Mesothelial cell of epicardium (in vitro differentiated cells): Measurements from ENCODE around the gene NCK2. TPM values are rescaled to one million over a fixed set of nuclear protein-coding genes. Genes with fewer than 3 reads are reported as not detected.

Experiments
- DNase-seq, 2 experiments: peaks; one replicate each; pipeline ENCODE4 v3.0.0; 2021; ENCODE audit warnings: low spot score in 2 of 2; ENCODE audit not compliant: unreplicated experiment in 2 of 2
- H3K27ac Mint-ChIP-seq: 2 replicates; pipeline ENCODE4 v1.8.0; 2021; ENCODE audit warnings: mixed read lengths
- H3K27me3 Mint-ChIP-seq: 2 replicates; pipeline ENCODE4 v1.8.0; 2021; ENCODE audit warnings: low read depth, mixed read lengths
- H3K36me3 Mint-ChIP-seq: 2 replicates; pipeline ENCODE4 v1.8.0; 2021; ENCODE audit warnings: mixed read lengths
- H3K4me1 Mint-ChIP-seq: 2 replicates; pipeline ENCODE4 v1.8.0; 2021; ENCODE audit warnings: mixed read lengths
- H3K4me3 Mint-ChIP-seq: 2 replicates; pipeline ENCODE4 v1.8.0; 2021; ENCODE audit warnings: mild to moderate bottlenecking, moderate library complexity, mixed read lengths
- H3K9me3 Mint-ChIP-seq: 2 replicates; pipeline ENCODE4 v1.8.0; 2021; ENCODE audit warnings: mixed read lengths
- total RNA-seq: library from RNA; stranded (reverse); gene quantifications from 3 replicates; pipeline ENCODE4 v1.2.1, GENCODE V29; 2021
- TF ChIP-seq, protein P1 (sequence below): fragments of 200-600 bp; sonication (generic); IDR thresholded peaks from one replicate; pipeline ENCODE4 v1.5.0; 2021; ENCODE audit warnings: antibody characterized with exemption; ENCODE audit not compliant: unreplicated experiment

Gene NCK2
- total RNA-seq, 1 donor from 2014 or later = 59.5 TPM

DNA sequence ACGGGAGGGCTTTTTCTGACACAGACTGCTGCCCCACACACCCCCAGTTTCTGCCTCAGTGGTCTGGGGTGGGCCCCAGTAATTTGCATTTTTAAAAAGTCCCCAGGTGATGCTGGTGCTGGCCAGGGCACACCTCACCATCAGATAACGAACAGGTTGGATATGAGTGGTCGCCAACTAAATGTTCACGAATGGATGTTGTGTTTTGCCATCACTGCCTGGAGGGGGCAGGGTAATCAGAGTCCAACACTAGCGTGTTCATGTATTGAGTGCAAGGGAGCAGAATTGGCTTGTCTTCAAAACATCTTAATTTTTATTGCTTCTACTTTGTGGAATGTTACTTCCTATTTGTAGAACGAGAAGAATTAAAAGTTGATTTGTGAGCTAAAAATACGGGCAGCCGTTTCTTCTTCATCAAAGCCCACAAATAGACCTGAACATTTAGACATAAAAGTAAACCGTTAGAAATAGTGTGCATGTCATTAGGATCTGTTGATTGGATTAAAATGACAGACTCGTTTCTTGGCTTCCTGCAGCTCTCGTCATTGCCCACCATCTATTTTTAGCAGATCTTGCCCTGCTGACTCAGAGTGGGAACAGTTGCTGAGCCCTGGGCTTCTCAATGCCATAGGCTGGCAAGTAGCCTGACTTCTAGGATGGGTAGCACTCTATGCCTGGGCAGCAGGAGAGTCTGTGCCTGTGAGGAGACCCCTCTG, 45.2 kb downstream of the NCK2 start:
- H3K27ac Mint-ChIP-seq = peak overlapping the region; percentile 9
- no peak for DNase-seq
- no peaks in the 10 kb centered on the region for H3K36me3 Mint-ChIP-seq
- no peaks in the 10 kb centered on the region for H3K9me3 Mint-ChIP-seq
- H3K4me3 Mint-ChIP-seq = no peak overlapping the region
- TF ChIP-seq, protein P1, sequence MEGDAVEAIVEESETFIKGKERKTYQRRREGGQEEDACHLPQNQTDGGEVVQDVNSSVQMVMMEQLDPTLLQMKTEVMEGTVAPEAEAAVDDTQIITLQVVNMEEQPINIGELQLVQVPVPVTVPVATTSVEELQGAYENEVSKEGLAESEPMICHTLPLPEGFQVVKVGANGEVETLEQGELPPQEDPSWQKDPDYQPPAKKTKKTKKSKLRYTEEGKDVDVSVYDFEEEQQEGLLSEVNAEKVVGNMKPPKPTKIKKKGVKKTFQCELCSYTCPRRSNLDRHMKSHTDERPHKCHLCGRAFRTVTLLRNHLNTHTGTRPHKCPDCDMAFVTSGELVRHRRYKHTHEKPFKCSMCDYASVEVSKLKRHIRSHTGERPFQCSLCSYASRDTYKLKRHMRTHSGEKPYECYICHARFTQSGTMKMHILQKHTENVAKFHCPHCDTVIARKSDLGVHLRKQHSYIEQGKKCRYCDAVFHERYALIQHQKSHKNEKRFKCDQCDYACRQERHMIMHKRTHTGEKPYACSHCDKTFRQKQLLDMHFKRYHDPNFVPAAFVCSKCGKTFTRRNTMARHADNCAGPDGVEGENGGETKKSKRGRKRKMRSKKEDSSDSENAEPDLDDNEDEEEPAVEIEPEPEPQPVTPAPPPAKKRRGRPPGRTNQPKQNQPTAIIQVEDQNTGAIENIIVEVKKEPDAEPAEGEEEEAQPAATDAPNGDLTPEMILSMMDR = no peak
- no peaks in the 10 kb centered on the region for H3K27me3 Mint-ChIP-seq
- peaks cover 23% of the 10 kb centered on the region for H3K4me1 Mint-ChIP-seq

DNA sequence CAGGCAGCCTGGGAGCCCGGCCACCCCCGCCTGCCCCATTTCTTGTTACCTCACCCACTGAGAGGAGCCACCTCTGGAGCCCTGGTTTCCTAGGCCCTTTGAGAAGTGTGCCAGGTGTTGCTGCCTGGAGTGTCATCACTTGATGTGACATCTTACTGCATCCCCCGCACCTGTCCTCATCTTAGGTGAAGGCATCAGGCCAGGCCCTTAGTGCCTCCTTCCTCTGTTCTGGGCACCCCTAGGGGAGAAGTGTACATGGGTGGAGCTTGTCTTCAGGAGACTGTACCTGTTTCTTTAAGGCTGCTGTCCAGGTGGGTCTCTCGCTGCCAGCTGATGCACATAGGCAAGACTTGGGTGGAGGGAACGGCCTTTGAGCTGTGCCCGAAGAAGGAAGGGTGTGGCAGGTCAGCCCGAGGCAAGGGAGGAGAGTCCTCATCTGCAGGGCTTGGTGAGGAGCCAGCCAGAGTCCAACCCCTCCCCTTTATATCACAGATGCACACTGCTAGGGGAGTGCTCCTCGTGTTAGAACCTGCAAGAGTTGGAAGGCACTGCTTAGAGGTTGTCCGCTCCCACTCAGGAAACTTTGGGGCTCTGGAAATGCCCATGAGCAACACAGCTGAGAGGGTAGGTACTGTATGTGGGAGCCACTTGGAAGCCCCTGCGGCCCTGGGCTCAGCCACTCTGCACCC, 45.9 kb downstream of the NCK2 start:
- Mint-ChIP-seq H3K4me1 (peaks cover 27% of the 10 kb centered on the region), H3K36me3 (no peaks in the 10 kb centered on the region), H3K9me3 (no peaks in the 10 kb centered on the region), H3K4me3 (no peak overlapping the region), H3K27ac (no peak overlapping the region), H3K27me3 (no peaks in the 10 kb centered on the region)
- no peak for DNase-seq
- TF ChIP-seq, protein P1 = no peak

DNA sequence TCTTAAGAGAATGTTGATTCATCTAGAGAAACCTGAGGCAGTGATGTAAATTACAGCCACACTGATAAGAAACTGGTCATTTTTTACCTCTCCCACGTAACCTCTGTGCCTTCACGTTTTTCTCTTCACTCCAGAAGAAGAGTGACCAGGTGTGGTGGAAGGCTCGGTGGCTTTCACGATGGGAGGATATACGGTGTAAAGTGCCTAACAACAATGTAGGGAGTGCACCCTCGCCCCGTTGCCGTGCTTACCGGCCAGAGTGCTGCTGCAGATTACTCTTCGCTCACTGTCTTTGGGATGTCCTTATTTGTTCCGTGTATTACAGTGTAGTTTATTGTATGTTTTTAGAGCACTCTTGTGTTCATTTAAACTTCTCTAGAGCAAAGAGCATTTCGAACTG, 46.5 kb downstream of the NCK2 start:
- Mint-ChIP-seq H3K36me3 (no peaks in the 10 kb centered on the region), H3K27me3 (no peaks in the 10 kb centered on the region), H3K9me3 (no peaks in the 10 kb centered on the region), H3K27ac (peak overlapping the region; percentile 41), H3K4me1 (peaks cover 32% of the 10 kb centered on the region), H3K4me3 (no peak overlapping the region)
- no peak for DNase-seq
- TF ChIP-seq, protein P1 = no peak

DNA sequence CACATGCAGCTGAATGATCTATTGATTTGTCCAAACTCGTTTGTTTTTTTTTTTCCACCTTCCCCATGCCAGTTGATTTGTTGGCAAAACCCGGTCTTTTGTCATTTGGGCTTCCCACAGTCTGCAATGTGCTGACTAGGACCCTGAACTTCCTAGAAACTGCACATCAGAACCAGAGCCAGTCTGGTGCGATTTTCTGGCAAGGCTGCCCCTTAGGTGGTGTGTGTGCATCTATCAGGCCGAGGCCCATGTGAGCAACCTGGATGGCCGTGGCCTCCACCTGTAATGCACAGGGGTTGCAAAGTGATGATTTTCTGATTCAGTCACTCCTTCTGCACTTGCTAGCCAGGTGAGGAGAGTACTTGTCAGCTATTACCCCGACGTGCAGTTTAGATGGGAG, 47.8 kb downstream of the NCK2 start:
- TF ChIP-seq, protein P1 = no peak

DNA sequence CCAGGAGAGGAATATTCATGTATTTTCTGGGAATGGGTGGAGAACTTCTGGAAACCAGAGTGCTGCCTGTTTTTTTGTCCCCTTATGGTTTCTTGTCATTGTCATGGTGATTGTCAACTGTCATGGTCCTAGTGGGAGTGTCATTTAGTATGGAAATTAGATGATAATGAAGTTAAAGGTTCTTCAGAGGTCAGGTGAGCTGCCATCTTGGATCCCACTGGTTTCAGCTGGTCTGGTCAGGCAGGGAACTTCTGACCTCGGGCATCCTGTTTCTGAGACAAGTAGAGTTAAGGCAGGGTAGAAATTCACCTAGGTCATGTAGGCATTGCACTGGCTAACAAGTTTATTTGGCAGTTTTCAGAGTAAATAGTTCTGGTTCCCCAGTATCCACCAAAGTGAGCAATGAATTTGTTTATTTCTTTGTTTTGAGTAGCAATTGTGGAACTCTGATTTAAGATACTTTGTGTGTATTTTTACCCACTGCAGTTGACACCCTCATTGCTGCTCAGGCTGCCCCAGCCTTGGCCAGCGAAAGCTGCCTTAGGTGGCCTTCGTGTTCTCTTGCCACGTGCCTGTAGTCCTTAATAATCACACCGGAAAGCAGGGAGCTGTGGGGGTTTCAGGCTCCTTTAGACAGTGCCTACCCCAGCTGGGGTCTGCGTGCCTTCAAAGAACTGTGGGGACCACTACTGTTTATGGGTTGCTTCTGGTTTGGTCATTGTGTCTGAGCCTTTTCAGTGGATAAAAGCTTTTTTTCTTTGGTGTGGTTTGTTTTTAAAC, 48.7 kb downstream of the NCK2 start:
- Mint-ChIP-seq H3K9me3 (no peaks in the 10 kb centered on the region), H3K27me3 (no peaks in the 10 kb centered on the region), H3K4me3 (no peak overlapping the region), H3K4me1 (peaks cover 48% of the 10 kb centered on the region), H3K36me3 (no peaks in the 10 kb centered on the region), H3K27ac (no peak overlapping the region)
- DNase-seq = no peak
- TF ChIP-seq, protein P1 = no peak

More for the DNA sequence above, 47.8 kb downstream of the NCK2 start:
- Mint-ChIP-seq H3K27me3 (no peaks in the 10 kb centered on the region), H3K4me1 (peaks cover 41% of the 10 kb centered on the region), H3K9me3 (no peaks in the 10 kb centered on the region), H3K4me3 (no peak overlapping the region), H3K36me3 (no peaks in the 10 kb centered on the region), H3K27ac (no peak overlapping the region)
- DNase-seq = no peak
